GM23248 (cell line): ENCODE results near the gene TMC1. TPM values are rescaled to one million over a fixed set of nuclear protein-coding genes. Genes with fewer than 3 reads are reported as not detected.

ENCODE experiments used
- DNase-seq: peaks from one replicate; pipeline ENCODE4 v3.0.0-alpha.2; 2015
- H2AFZ ChIP-seq: fragments of 200-600 bp; sonication (generic); 2 replicates; pipeline ENCODE4 v1.6.1; 2016; ENCODE audit warnings: antibody characterized with exemption
- H3F3A ChIP-seq: fragments of 200-600 bp; sonication (generic); 2 replicates; pipeline ENCODE4 v1.6.1; 2016; ENCODE audit warnings: mild to moderate bottlenecking, antibody characterized with exemption, mixed run types; ENCODE audit not compliant: insufficient read depth
- H3K27ac ChIP-seq: fragments of 200-600 bp; sonication (generic); 2 replicates; pipeline ENCODE4 v1.5.1; 2016; ENCODE audit warnings: mild to moderate bottlenecking
- H3K27me3 ChIP-seq: fragments of 200-600 bp; sonication (generic); replicated peaks from 2 replicates; pipeline ENCODE4 v1.6.1; 2016; ENCODE audit warnings: mild to moderate bottlenecking; ENCODE audit not compliant: insufficient read depth
- H3K36me3 ChIP-seq: fragments of 200-600 bp; sonication (generic); 2 replicates; pipeline ENCODE4 v1.6.1; 2016; ENCODE audit warnings: low read depth, mild to moderate bottlenecking
- H3K4me1 ChIP-seq: fragments of 200-600 bp; sonication (generic); 2 replicates; pipeline ENCODE4 v1.6.1; 2016; ENCODE audit warnings: mild to moderate bottlenecking; ENCODE audit not compliant: insufficient read depth
- H3K4me2 ChIP-seq: fragments of 200-600 bp; sonication (generic); one replicate; pipeline ENCODE4 v1.6.1; 2016; ENCODE audit warnings: mild to moderate bottlenecking; ENCODE audit not compliant: unreplicated experiment
- H3K4me3 ChIP-seq: fragments of 200-600 bp; sonication (generic); 2 replicates; pipeline ENCODE4 v1.5.1; 2016; ENCODE audit warnings: mild to moderate bottlenecking
- H3K79me2 ChIP-seq: fragments of 200-600 bp; sonication (generic); 2 replicates; pipeline ENCODE4 v1.6.1; 2016; ENCODE audit warnings: mild to moderate bottlenecking; ENCODE audit not compliant: insufficient read depth
- H3K9ac ChIP-seq: fragments of 200-600 bp; sonication (generic); 2 replicates; pipeline ENCODE4 v1.6.1; 2016; ENCODE audit warnings: mild to moderate bottlenecking
- H3K9me2 ChIP-seq: fragments of 200-600 bp; sonication (generic); 2 replicates; pipeline ENCODE4 v1.6.1; 2016; ENCODE audit warnings: mixed run types, mild to moderate bottlenecking, moderate library complexity; ENCODE audit not compliant: insufficient read depth
- H3K9me3 ChIP-seq: fragments of 200-600 bp; sonication (generic); one replicate; pipeline ENCODE4 v1.6.1; 2017; ENCODE audit warnings: low read depth
- H4K20me1 ChIP-seq: fragments of 200-600 bp; sonication (generic); 2 replicates; pipeline ENCODE4 v1.6.0; 2016; ENCODE audit not compliant: insufficient read depth
- EZH2 ChIP-seq: fragments of 200-600 bp; sonication (generic); IDR thresholded peaks from 2 replicates; pipeline ENCODE4 v1.6.1; 2018; ENCODE audit warnings: antibody characterized with exemption, mild to moderate bottlenecking; ENCODE audit not compliant: insufficient read depth, poor library complexity, severe bottlenecking
- EZH2phosphoT487 ChIP-seq: fragments of 200-600 bp; sonication (generic); IDR thresholded peaks from 2 replicates; pipeline ENCODE4 v1.6.1; 2018; ENCODE audit warnings: antibody characterized with exemption, moderate library complexity, mild to moderate bottlenecking, low read depth; ENCODE audit not compliant: insufficient read depth
- WGBS, 2 experiments: methylation state at CpG; one replicate each; pipeline ENCODE4 v1.1.6; 2015 to 2017; ENCODE audit warnings: low lambda C conversion rate in 2 of 2, low coverage in 1 of 2; ENCODE audit errors: missing lambda C conversion rate in 2 of 2; 5-methylcytosine and 5-hydroxymethylcytosine counted together
- in situ Hi-C: fragments of 300-500 bp; cut with MboI; formaldehyde crosslinking; loops from 2 replicates; pipeline ENCODE4 v1.15.0; 2020
- polyA plus RNA-seq: library from polyadenylated mRNA; unstranded; fragments of >200 nt; fragmentation: Nextera tagmentation; extraction: Ambion mirVana; gene quantifications from 2 replicates; pipeline ENCODE4 v1.2.1, GENCODE V29; 2016
- total RNA-seq: library from RNA; depleted of rRNA; stranded (reverse); fragments of >200 nt; shearing (Covaris generic); gene quantifications from 2 replicates; pipeline ENCODE4 v1.2.3, GENCODE V29; 2014

Gene TMC1
- total and polyA plus RNA-seq, 2 experiments from 2014 or later: 0.45 TPM; not detected in 1

DNA sequence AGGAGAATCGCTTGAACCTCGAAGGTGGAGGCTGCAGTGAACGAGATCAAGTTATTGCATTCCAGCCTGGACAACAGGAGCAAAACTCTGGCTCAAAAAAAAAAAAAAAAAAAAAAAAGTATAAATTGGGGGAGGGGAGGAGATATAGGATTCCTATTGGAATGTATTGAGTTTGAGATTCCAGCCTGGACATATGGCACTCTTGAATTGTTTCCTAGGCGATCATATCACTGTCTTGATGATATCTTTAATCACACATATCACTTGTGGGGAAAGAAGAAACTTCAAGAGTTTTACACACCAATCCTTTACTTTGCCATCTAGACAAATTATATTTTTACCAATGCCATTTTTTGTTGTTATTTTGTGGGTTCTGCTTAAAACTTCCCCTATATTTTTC is 42.4 kb downstream of the TMC1 start:
- Histone ChIP-seq H3K4me2 (no peak overlapping the region), H3F3A (peaks cover 2% of the 10 kb centered on the region), H3K9me2 (no peaks in the 10 kb centered on the region), H3K36me3 (no peaks in the 10 kb centered on the region), H3K79me2 (no peaks in the 10 kb centered on the region), H3K27me3 (no peaks in the 10 kb centered on the region), H3K9me3 (no peaks in the 10 kb centered on the region), H2AFZ (no peak overlapping the region), H3K9ac (no peak overlapping the region), H4K20me1 (no peaks in the 10 kb centered on the region), H3K4me1 (no peaks in the 10 kb centered on the region), H3K27ac (no peak overlapping the region), H3K4me3 (no peak overlapping the region)
- in situ Hi-C loops: no loop called here
- WGBS, 2 experiments: 84 to 88% methylated on average over 4 of the region's 4 CpGs
- TF ChIP-seq EZH2: no peak
- no peak for TF ChIP-seq EZH2phosphoT487
- DNase-seq: no peak

DNA sequence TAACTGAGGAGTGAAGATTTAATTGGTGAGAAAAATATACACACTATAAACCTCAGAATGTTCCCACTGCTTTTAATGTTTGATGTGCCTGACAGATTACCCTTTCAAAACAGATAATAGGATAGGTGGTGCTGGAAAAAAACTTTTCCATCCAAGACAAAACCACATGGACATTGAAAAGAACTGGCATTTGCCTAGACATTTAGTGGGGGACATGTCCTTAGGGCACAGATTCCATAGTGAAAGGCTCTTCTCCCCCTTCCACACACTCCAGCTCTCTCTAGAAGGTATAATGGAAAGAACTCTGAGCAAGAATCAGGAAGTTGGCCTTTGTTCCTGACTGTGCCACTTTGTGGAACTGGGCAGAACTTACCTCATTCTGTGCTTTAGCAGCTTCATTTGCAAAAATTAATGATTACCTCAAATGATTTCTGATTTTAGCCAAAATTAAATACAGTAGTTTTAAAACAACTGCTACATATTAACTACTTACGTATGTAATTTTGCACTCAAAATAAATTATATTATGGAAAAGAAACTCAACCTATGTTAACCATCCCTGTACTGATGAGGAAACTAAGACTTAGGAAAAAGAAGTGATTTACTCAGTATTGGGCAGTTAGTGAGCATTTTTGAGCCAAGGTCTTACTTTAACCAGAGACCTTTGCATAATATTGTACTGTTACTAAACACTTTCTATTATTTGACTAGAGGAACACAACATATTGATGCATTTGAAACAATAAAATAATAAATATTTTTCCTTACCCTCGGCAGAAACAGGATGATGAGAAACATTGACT is 43.3 kb downstream of the TMC1 start:
- 86 to 89% methylated on average over 2 of the region's 2 CpGs for WGBS, 2 experiments
- Histone ChIP-seq H3K9me2 (no peaks in the 10 kb centered on the region), H2AFZ (peak overlapping the region; percentile 10; the same call in 1 of the 2 replicates), H3K9me3 (no peaks in the 10 kb centered on the region), H3K27me3 (no peaks in the 10 kb centered on the region), H3K79me2 (no peaks in the 10 kb centered on the region), H4K20me1 (no peaks in the 10 kb centered on the region), H3K4me3 (no peak overlapping the region), H3K36me3 (no peaks in the 10 kb centered on the region), H3K9ac (no peak overlapping the region), H3K27ac (no peak overlapping the region), H3K4me2 (no peak overlapping the region), H3F3A (no peaks in the 10 kb centered on the region), H3K4me1 (no peaks in the 10 kb centered on the region)
- TF ChIP-seq EZH2: no peak
- TF ChIP-seq EZH2phosphoT487: no peak
- DNase-seq: no peak
- in situ Hi-C loops: no loop called here

DNA sequence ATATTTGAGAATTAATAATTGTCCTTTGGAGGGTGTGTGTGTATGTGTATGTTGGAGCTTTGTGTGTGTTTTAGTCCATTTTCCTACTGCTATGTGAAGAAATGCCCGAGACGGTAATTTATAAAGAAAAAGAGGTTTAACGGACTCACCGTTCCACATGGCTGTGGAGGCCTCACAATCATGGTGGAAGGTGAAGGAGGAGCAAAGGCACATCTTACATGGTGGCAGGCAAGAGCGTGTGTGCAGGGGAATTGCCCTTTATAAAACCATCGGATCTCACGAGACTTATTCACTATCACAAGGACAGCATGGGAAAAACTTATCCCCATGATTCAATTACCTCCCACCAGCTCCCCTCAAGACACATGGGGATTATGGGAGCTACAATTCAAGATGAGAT is 44.1 kb downstream of the TMC1 start:
- Histone ChIP-seq H2AFZ (no peak overlapping the region), H3K4me2 (no peak overlapping the region), H3K27ac (no peak overlapping the region), H3K36me3 (no peaks in the 10 kb centered on the region), H3K9ac (no peak overlapping the region), H3K27me3 (no peaks in the 10 kb centered on the region), H3K4me1 (no peaks in the 10 kb centered on the region), H3K9me2 (no peaks in the 10 kb centered on the region), H3K4me3 (no peak overlapping the region), H4K20me1 (no peaks in the 10 kb centered on the region), H3K9me3 (no peaks in the 10 kb centered on the region), H3F3A (no peaks in the 10 kb centered on the region), H3K79me2 (no peaks in the 10 kb centered on the region)
- no peak for DNase-seq
- WGBS, 2 experiments: 96 to 98% methylated on average over 7 of the region's 7 CpGs
- in situ Hi-C loops: no loop called here
- TF ChIP-seq EZH2: no peak
- TF ChIP-seq EZH2phosphoT487: no peak

DNA sequence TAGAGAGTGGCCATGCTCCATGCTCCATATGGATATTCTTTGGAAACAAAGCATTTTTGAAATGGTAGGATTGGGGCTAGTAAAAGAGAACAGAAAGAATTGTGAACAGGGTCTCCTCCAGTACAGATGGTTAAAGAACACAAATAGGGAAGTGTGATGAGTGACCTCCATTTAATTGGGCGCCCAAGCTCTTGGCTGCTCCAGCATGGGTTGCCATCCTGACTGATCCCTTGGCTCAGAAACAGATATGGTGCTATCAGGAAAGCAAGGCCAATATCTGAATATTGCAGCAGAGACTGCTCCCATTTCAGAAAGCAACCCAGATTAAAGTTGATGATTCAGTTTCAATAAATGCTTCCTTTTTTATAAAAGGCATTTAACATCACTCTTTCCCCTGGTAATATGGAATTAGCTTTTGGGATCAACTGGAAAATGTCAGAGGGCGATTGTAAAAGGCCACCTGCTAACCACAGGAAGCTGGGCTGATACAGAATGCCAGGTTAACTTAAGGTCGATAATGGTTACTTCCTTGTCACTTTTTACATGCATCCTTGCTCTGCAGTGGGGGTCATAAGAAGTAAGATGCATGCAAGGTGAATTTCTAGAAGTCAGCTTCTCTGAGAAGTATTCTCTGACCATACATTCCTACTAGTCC is 52.9 kb downstream of the TMC1 start:
- Histone ChIP-seq H3K36me3 (no peaks in the 10 kb centered on the region), H3K9ac (no peak overlapping the region), H3K27me3 (no peaks in the 10 kb centered on the region), H3K4me1 (peaks cover 36% of the 10 kb centered on the region), H3K9me2 (no peaks in the 10 kb centered on the region), H3K4me2 (no peak overlapping the region), H3K4me3 (no peak overlapping the region), H3K79me2 (no peaks in the 10 kb centered on the region), H2AFZ (no peak overlapping the region), H3F3A (peaks cover 35% of the 10 kb centered on the region), H4K20me1 (no peaks in the 10 kb centered on the region), H3K27ac (no peak overlapping the region), H3K9me3 (no peaks in the 10 kb centered on the region)
- 91 to 93% methylated on average over 3 of the region's 3 CpGs for whole genome bisulfite sequencing, 2 experiments
- DNase-seq: no peak
- TF ChIP-seq EZH2: no peak
- no peak for TF ChIP-seq EZH2phosphoT487
- in situ Hi-C loops: no loop called here
